Jurkat, Clone E6-1 (cell line): ENCODE results near the gene CEP63.

Source experiments
- DNase-seq: peaks from one replicate; pipeline ENCODE4 v3.0.0-alpha.2; 2011; ENCODE audit warnings: low read depth, low spot score
- H3K4me3 ChIP-seq: 2 replicates; pipeline ENCODE4 v1.5.1; 2011; ENCODE audit warnings: mild to moderate bottlenecking, low read length, control low read depth, moderate library complexity

CEP63 gene

GRCh38 chr3:134464689-134465365 lies 21.0 kb upstream of the CEP63 start:
- DNase-seq: no peak
- no peak overlapping the region for H3K4me3 ChIP-seq

- DNase-seq: no peak
- no peak overlapping the region for H3K4me3 ChIP-seq
These were observed 19.5 kb upstream of the CEP63 start for GRCh38 chr3:134466331-134466730.

GRCh38 chr3:134468519-134468918 lies 17.3 kb upstream of the CEP63 start:
- H3K4me3 ChIP-seq: no peak overlapping the region
- no peak for DNase-seq

- H3K4me3 ChIP-seq: no peak overlapping the region
- no peak for DNase-seq
These were observed 14.2 kb upstream of the CEP63 start for GRCh38 chr3:134471521-134472193.

GRCh38 chr3:134472831-134473230 lies 13.0 kb upstream of the CEP63 start:
- no peak for DNase-seq
- no peak overlapping the region for H3K4me3 ChIP-seq

- H3K4me3 ChIP-seq: no peak overlapping the region
- DNase-seq: peak; percentile 69
These were observed 11.8 kb upstream of the CEP63 start for GRCh38 chr3:134473868-134474546.

GRCh38 chr3:134474956-134475355 lies 10.9 kb upstream of the CEP63 start:
- DNase-seq: no peak
- H3K4me3 ChIP-seq: no peak overlapping the region

GRCh38 chr3:134476306-134476705 lies 9.6 kb upstream of the CEP63 start:
- no peak overlapping the region for H3K4me3 ChIP-seq
- no peak for DNase-seq

GRCh38 chr3:134477002-134477401 lies 8.9 kb upstream of the CEP63 start:
- DNase-seq: no peak
- H3K4me3 ChIP-seq: no peak overlapping the region

GRCh38 chr3:134477938-134478337 lies 7.9 kb upstream of the CEP63 start:
- H3K4me3 ChIP-seq: no peak overlapping the region
- DNase-seq: no peak

- no peak overlapping the region for H3K4me3 ChIP-seq
- DNase-seq: no peak
These were observed 5.3 kb upstream of the CEP63 start for GRCh38 chr3:134480546-134480945.

- no peak overlapping the region for H3K4me3 ChIP-seq
- no peak for DNase-seq
These were observed 4.7 kb upstream of the CEP63 start for GRCh38 chr3:134481166-134481565.

- DNase-seq: no peak
- H3K4me3 ChIP-seq: no peak overlapping the region
These were observed 3.2 kb upstream of the CEP63 start for GRCh38 chr3:134482622-134483021.

GRCh38 chr3:134483195-134483900 lies 2.5 kb upstream of the CEP63 start:
- no peak overlapping the region for H3K4me3 ChIP-seq
- no peak for DNase-seq

- peak; percentile 26 for DNase-seq
- peak overlapping the region; percentile 92 for H3K4me3 ChIP-seq
These were observed 661 bp upstream of the CEP63 start for GRCh38 chr3:134485075-134485717.

GRCh38 chr3:134486577-134487041 lies 752 bp downstream of the CEP63 start:
- H3K4me3 ChIP-seq: peak overlapping the region; percentile 92
- peak; percentile 34 for DNase-seq

- H3K4me3 ChIP-seq: peak overlapping the region; percentile 92
- DNase-seq: no peak
These were observed 1.5 kb downstream of the CEP63 start for GRCh38 chr3:134487406-134487805.

GRCh38 chr3:134494495-134494894 lies 8.6 kb downstream of the CEP63 start:
- peak overlapping the region; percentile 46 for H3K4me3 ChIP-seq
- DNase-seq: peak; percentile 79

GRCh38 chr3:134495980-134496379 lies 10.1 kb downstream of the CEP63 start:
- no peak overlapping the region for H3K4me3 ChIP-seq
- DNase-seq: no peak
